ENCODE measurements around the gene NXF1. TPM values are rescaled to one million over a fixed set of nuclear protein-coding genes. Genes with fewer than 3 reads are reported as not detected.

The NXF1 gene
- total and polyA plus RNA-seq, 10 of the 15 experiments (the other 5 are each of a cell fraction or from before 2014, with no cell fraction given): 20.7 to 84.9 (median 40.6) TPM

DNA sequence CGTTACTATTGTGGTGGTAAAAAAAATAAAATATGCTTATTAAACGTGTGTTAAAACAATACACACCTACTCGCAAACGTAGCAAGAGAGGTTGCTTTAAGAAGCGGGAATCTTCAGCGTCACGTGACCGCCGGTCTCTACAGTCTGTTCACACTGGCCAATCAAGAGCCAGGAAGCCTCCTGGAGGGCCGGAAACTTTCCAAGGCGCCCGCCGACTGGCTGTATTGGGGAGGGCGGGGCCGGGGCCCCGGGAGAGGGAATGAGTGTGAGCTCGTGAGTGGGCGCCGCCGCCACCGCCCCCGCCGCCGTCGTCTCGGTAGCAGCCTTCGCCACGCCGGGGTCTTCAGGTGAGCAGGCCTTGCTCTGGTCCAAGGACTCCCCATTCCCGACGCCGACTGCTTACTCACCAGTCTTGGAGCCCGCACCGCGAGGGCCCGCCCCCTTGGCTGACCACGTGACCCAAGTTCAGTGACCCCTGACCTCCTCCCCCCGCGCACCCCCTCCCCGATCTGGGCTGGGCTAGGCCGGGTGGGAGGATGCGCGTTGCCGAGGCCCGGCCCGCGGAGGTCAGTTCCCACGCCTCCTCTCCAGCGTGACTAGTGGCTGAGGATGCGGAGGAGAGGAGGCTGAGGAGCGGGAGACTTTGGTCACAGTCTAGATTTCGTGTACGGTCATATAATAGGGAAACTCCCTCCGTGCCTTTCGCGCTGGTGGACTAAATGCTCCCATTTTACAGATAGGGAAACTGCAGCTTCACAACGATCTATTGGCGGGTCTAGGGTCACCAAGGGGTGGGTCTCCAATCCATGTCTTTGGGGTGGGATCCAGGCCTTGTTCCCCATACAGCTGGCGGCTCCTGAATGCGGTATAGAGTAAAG lies 33.9 kb downstream of the NXF1 start, which contains the start of gene TAF6L:
Gene TAF6L, plus strand, starts transcription at position 253 of the 878 bp plus-strand sequence. CDS start 4,388 bp downstream, outside the sequence.
- peaks cover 17% of the 10 kb centered on the region for H3K4me1 ChIP-seq (ENCODE audit: control insufficient read depth, insufficient read depth, low read length)
- in situ Hi-C loops (cut with MboI) (no loop called here), intact Hi-C loops (cut with micrococcal nuclease; ENCODE audit: unreplicated experiment) (loop anchor here (2.0 to 5.0 kb wide), 2 partner anchors 15 to 44 kb away; partner anchors contain the start of genes HNRNPUL2, TMEM179B and TTC9C)
- H3K36me3 ChIP-seq (ENCODE audit: control insufficient read depth in 2 of 2, insufficient read depth in 2 of 2, low read length in 1 of 2): peaks cover 2 to 6% of the 10 kb centered on the region in 2 experiments; a peak in 3 of 4 replicates
- peaks cover 12% of the 10 kb centered on the region for H3K79me2 ChIP-seq (ENCODE audit: control insufficient read depth, insufficient read depth, low read length)
- RAD21 ChIA-PET (ENCODE audit: unreplicated experiment): interaction anchor here (0.6 to 4.2 kb wide), 15 partner anchors 10 to 347 kb away, joined by 3 to 33 read pairs (median 5); partner anchors contain the start of genes BSCL2, EEF1G, GANAB and HNRNPUL2
- peak within 1 kb of the TSS; percentile 83 for H3K9ac ChIP-seq (ENCODE audit: control insufficient read depth, insufficient read depth, low read length)
- FAIRE-seq: peak; percentile 97
- H3K4me3 ChIP-seq: peak within 1 kb of the TSS; percentile 86
- no peaks in the 10 kb centered on the region for H3K9me3 ChIP-seq (replicated peaks; ENCODE audit: control insufficient read depth, insufficient read depth, low read length)
- TSS peak; percentile 72 for BruUV-seq (replicated peaks)
- no peaks in the 10 kb centered on the region for H4K20me1 ChIP-seq (ENCODE audit: control insufficient read depth, insufficient read depth)
- peak; percentile 92 for ATAC-seq
- POLR2A ChIA-PET: interaction anchor here (0.6 to 5.2 kb wide), 22 partner anchors 7 to 1241 kb away, joined by 3 to 44 read pairs (median 4); partner anchors contain the start of genes C11orf98, CSKMT, EEF1G and GNG3
- peak; percentile 77 for DNase-seq (ENCODE audit: low read depth, low spot score)
- SMC1A ChIA-PET (ENCODE audit: uncharacterized antibody, unreplicated experiment): interaction anchor here (0.7 to 4.8 kb wide), 10 partner anchors 9 to 347 kb away, joined by 3 to 22 read pairs (median 4); partner anchors contain the start of genes HNRNPUL2, POLR2G, TMEM179B and TTC9C
- WGBS (ENCODE audit: insufficient coverage, insufficient replicate concordance, low lambda C conversion rate, missing lambda C conversion rate): 2% methylated on average over 44 of the region's 60 CpGs
- CTCF ChIA-PET: interaction anchor here (0.7 to 9.6 kb wide), 18 partner anchors 9 to 377 kb away, joined by 3 to 85 read pairs (median 4); partner anchors contain the start of genes HNRNPUL2, LRRN4CL, POLR2G and TMEM179B
- peak within 1 kb of the TSS; percentile 88 for H2AFZ ChIP-seq (ENCODE audit: control insufficient read depth, low read depth, low read length)
- H3K27ac ChIP-seq (ENCODE audit: control insufficient read depth, insufficient read depth): peak within 1 kb of the TSS; percentile 82
- H3K27me3 ChIP-seq (replicated peaks in 1 of 2; ENCODE audit: control insufficient read depth in 2 of 2, insufficient read depth in 2 of 2, low read length in 1 of 2): no peaks in the 10 kb centered on the region
- H3K4me2 ChIP-seq (ENCODE audit: control insufficient read depth, insufficient read depth): peak within 1 kb of the TSS; percentile 98
- TF ChIP-seq CBX3 (IDR thresholded peaks at IDR 0.05; ENCODE audit: borderline replicate concordance, low read depth) (no peak), MTA3 (IDR thresholded peaks at IDR 0.05; ENCODE audit: borderline replicate concordance, low read length) (no peak), CHD1 (IDR thresholded peaks at IDR 0.05; ENCODE audit: low read depth, low read length) (no peak), NBN (IDR thresholded peaks at IDR 0.05) (peak; percentile 75), PML (IDR thresholded peaks at IDR 0.05; ENCODE audit: low read length) (peak; percentile 11; the same call in 1 of the 2 replicates), ZNF217 (IDR thresholded peaks at IDR 0.05) (no peak; the same call in 1 of the 2 replicates), ZZZ3 (IDR thresholded peaks at IDR 0.05; ENCODE audit: control insufficient read depth, insufficient read length, low read depth) (no peak), TCF12 (IDR thresholded peaks at IDR 0.05; ENCODE audit: low read depth, low read length) (peak; percentile 25; the same call in 1 of the 2 replicates), STAT1 (conservative IDR thresholded peaks at IDR 0.05) (0 out of 2 replicates have a peak, but pooled peaks have one; percentile 45), ZBED1 (IDR thresholded peaks at IDR 0.05; ENCODE audit: borderline replicate concordance) (no peak), FOXK2 (IDR thresholded peaks at IDR 0.05) (no peak)
- TF ChIP-seq, protein P1, sequence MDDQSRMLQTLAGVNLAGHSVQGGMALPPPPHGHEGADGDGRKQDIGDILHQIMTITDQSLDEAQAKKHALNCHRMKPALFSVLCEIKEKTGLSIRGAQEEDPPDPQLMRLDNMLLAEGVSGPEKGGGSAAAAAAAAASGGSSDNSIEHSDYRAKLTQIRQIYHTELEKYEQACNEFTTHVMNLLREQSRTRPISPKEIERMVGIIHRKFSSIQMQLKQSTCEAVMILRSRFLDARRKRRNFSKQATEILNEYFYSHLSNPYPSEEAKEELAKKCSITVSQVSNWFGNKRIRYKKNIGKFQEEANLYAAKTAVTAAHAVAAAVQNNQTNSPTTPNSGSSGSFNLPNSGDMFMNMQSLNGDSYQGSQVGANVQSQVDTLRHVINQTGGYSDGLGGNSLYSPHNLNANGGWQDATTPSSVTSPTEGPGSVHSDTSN (IDR thresholded peaks at IDR 0.05; ENCODE audit: insufficient replicate concordance, low read depth, low read length): no peak
- TF ChIP-seq, protein P2, sequence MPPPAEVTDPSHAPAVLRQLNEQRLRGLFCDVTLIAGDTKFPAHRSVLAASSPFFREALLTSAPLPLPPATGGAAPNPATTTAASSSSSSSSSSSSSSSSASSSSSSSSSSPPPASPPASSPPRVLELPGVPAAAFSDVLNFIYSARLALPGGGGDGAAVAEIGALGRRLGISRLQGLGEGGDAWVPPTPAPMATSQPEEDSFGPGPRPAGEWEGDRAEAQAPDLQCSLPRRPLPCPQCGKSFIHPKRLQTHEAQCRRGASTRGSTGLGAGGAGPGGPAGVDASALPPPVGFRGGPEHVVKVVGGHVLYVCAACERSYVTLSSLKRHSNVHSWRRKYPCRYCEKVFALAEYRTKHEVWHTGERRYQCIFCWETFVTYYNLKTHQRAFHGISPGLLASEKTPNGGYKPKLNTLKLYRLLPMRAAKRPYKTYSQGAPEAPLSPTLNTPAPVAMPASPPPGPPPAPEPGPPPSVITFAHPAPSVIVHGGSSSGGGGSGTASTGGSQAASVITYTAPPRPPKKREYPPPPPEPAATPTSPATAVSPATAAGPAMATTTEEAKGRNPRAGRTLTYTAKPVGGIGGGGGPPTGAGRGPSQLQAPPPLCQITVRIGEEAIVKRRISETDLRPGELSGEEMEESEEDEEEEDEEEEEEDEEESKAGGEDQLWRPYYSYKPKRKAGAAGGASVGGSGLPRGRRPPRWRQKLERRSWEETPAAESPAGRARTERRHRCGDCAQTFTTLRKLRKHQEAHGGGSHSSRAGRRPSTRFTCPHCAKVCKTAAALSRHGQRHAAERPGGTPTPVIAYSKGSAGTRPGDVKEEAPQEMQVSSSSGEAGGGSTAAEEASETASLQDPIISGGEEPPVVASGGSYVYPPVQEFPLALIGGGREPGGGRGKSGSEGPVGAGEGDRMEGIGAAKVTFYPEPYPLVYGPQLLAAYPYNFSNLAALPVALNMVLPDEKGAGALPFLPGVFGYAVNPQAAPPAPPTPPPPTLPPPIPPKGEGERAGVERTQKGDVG (CRISPR knock-in tag; IDR thresholded peaks at IDR 0.05): peak; percentile 88
- TF ChIP-seq, protein P3, sequence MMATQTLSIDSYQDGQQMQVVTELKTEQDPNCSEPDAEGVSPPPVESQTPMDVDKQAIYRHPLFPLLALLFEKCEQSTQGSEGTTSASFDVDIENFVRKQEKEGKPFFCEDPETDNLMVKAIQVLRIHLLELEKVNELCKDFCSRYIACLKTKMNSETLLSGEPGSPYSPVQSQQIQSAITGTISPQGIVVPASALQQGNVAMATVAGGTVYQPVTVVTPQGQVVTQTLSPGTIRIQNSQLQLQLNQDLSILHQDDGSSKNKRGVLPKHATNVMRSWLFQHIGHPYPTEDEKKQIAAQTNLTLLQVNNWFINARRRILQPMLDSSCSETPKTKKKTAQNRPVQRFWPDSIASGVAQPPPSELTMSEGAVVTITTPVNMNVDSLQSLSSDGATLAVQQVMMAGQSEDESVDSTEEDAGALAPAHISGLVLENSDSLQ (IDR thresholded peaks at IDR 0.05): 0 out of 2 replicates have a peak, but pooled peaks have one; percentile 11
- TF ChIP-seq, protein P4, sequence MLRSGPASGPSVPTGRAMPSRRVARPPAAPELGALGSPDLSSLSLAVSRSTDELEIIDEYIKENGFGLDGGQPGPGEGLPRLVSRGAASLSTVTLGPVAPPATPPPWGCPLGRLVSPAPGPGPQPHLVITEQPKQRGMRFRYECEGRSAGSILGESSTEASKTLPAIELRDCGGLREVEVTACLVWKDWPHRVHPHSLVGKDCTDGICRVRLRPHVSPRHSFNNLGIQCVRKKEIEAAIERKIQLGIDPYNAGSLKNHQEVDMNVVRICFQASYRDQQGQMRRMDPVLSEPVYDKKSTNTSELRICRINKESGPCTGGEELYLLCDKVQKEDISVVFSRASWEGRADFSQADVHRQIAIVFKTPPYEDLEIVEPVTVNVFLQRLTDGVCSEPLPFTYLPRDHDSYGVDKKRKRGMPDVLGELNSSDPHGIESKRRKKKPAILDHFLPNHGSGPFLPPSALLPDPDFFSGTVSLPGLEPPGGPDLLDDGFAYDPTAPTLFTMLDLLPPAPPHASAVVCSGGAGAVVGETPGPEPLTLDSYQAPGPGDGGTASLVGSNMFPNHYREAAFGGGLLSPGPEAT (IDR thresholded peaks at IDR 0.05; ENCODE audit: low read depth): peak; percentile 94
